Prostate gland (tissue), 2 donors: ENCODE data around the gene FOXI2.

Experiments used
- POLR2A ChIP-seq: fragments of 450-650 bp; IDR thresholded peaks from one replicate; pipeline ENCODE4 v1.6.1; 2016; ENCODE audit warnings: antibody characterized with exemption, mild to moderate bottlenecking
- POLR2AphosphoS5 ChIP-seq: sonication (generic); formaldehyde crosslinking; IDR thresholded peaks from one replicate; pipeline ENCODE4 v1.6.1; 2017; ENCODE audit warnings: antibody characterized with exemption
- TF ChIP-seq, protein P1 (sequence below), 4 experiments: fragments of 200-600 bp in 2 of 4; fragments of 450-650 bp in 2 of 4; sonication (generic) in 2 of 4; IDR thresholded peaks; 1 replicate in 3 of 4; 2 replicates in 1 of 4; pipeline ENCODE4 v1.5.1; 2016 to 2019; ENCODE audit warnings: antibody characterized with exemption in 4 of 4, mild to moderate bottlenecking in 2 of 4, moderate library complexity in 2 of 4

DNA sequence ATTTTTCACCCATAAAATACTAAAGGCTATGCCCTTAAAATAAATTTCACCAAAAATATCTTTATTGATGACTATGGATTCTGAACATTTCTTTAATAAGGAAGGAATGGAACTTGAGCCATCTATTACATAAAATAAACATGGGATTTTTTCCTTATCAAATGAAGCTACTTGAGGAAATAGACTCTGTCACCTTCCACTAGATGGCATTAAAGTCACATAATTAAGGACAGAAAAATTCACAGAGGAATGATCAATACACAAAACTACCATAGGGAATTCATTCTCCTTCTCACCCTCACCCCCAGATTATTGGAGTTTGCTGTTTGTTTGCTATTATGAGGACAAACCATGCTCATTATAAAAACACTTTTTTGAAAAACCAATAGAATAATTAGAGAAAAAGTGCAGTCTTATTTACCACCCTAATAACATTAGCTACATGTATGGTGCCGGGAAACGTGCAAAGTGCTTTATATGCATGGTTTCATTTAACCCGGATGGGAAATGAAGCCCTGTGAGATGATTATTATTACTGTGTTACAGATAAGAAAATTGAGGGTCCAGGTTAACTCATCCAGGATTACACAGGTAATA lies 21.1 kb upstream of the FOXI2 start:
- TF ChIP-seq, protein P1, sequence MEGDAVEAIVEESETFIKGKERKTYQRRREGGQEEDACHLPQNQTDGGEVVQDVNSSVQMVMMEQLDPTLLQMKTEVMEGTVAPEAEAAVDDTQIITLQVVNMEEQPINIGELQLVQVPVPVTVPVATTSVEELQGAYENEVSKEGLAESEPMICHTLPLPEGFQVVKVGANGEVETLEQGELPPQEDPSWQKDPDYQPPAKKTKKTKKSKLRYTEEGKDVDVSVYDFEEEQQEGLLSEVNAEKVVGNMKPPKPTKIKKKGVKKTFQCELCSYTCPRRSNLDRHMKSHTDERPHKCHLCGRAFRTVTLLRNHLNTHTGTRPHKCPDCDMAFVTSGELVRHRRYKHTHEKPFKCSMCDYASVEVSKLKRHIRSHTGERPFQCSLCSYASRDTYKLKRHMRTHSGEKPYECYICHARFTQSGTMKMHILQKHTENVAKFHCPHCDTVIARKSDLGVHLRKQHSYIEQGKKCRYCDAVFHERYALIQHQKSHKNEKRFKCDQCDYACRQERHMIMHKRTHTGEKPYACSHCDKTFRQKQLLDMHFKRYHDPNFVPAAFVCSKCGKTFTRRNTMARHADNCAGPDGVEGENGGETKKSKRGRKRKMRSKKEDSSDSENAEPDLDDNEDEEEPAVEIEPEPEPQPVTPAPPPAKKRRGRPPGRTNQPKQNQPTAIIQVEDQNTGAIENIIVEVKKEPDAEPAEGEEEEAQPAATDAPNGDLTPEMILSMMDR (IDR thresholded peaks at IDR 0.05), result peak in 3 of 4 experiments; percentile 48 to 65 (median 61)
- TF ChIP-seq POLR2A, result no peak
- no peak for TF ChIP-seq POLR2AphosphoS5
